IPS DF 6.9 (cell line): ENCODE measurements around the gene ATAD1.
"Not testable (repeated sequence)": the region's sequence is repeated elsewhere in the genome, so short reads cannot be mapped to it uniquely, and the experiment has no call there.

Experiments used
- DNase-seq: peaks from one replicate; pipeline ENCODE4 v3.0.0-alpha.2; 2013; ENCODE audit warnings: low read depth, low spot score
- H3K27ac ChIP-seq: one replicate; pipeline ENCODE4 v1.5.1; 2013; ENCODE audit warnings: low read length, control low read depth
- H3K27me3 ChIP-seq: 2 replicates; pipeline ENCODE4 v1.6.1; 2013; ENCODE audit warnings: mild to moderate bottlenecking, low read length; ENCODE audit not compliant: control insufficient read depth, insufficient read depth
- H3K36me3 ChIP-seq: 2 replicates; pipeline ENCODE4 v1.6.1; 2013; ENCODE audit warnings: low read length; ENCODE audit not compliant: control insufficient read depth, insufficient read depth
- H3K4me1 ChIP-seq: 2 replicates; pipeline ENCODE4 v1.6.1; 2013; ENCODE audit warnings: low read length; ENCODE audit not compliant: control insufficient read depth, insufficient read depth
- H3K4me3 ChIP-seq: 2 replicates; pipeline ENCODE4 v1.5.1; 2013; ENCODE audit warnings: mild to moderate bottlenecking, low read length
- H3K9me3 ChIP-seq: 2 replicates; pipeline ENCODE4 v1.6.1; 2013; ENCODE audit warnings: low read length, inconsistent platforms; ENCODE audit not compliant: control insufficient read depth, insufficient read depth
- WGBS: extraction: QIAGEN DNeasy Blood & Tissue Kit; methylation state at CpG from one replicate; pipeline ENCODE4 v1.1.7; 2013; ENCODE audit warnings: mixed read lengths, missing lambda C conversion rate; ENCODE audit not compliant: insufficient read length, insufficient coverage; 5-methylcytosine and 5-hydroxymethylcytosine counted together

Gene ATAD1

DNA sequence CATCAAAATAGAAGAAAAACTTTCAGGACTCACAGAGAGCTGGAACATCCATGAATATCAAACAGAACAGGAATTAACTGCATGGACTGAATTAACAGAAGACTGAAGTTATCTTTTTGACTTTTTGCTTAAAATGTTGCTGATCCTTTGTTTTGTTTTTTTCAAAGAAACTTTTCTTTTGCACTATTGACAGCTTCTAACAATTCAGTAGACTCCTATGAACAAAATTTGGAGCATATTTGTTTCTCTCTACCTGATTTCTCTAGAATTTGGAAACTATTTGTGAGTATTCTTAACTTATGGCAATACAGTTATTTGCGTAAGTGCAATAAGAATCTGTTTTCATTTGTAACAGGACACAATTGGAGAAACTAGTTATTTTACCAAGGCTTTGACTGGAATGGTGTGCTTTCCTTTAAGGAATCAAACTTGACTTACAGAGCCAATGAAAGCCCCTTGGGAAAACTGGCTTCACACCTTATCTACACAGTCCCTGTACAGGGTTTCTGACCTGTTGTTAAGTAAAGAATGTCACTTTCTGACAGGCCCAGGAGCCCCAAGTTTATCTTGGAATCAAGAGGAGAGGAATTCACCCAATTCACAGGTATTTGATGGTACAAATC, 16.1 kb downstream of the ATAD1 start:
- DNase-seq, H3K36me3 ChIP-seq, H3K27me3 ChIP-seq, H3K4me1 ChIP-seq, H3K27ac ChIP-seq, H3K9me3 ChIP-seq, H3K4me3 ChIP-seq: not testable (repeated sequence)
- no CpG with 5 or more reads among the region's 1 CpG for WGBS

DNA sequence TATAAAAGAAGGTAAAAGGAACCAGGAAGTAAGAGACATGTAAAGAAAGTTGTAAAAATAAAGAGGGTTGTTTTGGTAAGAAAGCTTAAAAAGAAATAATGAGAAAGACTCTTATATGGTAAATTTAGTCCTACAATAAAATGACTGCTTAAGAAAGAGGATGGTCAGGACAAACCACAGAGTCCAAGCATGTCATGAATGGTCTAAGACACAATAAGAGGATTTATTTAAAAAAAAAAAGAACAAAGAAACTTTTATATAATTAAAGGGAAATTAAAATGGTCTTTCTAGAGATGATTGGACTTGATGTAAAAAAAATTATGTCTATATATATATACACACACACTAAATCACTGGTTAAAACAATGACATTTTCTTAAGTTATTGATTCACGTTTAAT, 18.2 kb downstream of the ATAD1 start:
- Histone ChIP-seq H3K9me3 (peaks cover 2% of the 10 kb centered on the region; the same call in 1 of the 2 replicates), H3K27me3 (no peaks in the 10 kb centered on the region), H3K36me3 (peaks cover 2% of the 10 kb centered on the region; the same call in 1 of the 2 replicates), H3K4me1 (no peaks in the 10 kb centered on the region; the same call in 1 of the 2 replicates), H3K27ac (no peak overlapping the region), H3K4me3 (no peak overlapping the region)
- no peak for DNase-seq
- WGBS, result no CpG with 5 or more reads among the region's 1 CpG

DNA sequence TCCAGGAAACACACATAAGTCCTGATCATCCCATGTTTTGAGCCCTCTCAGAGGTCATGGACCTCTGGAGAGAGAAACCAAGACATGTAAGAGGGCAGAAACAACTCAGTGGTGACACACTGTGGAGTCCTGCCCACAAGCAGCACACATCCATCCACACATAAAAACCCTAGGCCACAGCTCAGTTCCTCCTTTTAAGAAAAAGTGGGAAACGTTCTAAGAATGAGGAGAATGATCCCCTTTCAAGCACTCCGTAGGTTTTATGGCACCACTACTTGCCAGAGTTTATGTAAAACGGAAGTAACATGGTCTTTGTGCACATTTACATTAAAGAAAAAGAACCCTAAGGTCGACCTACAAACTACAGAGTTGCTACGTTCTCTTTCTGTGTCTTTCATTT, 19.9 kb downstream of the ATAD1 start:
- Histone ChIP-seq H3K36me3 (no peaks in the 10 kb centered on the region; the same call in 1 of the 2 replicates), H3K27ac (no peak overlapping the region), H3K27me3 (no peaks in the 10 kb centered on the region), H3K9me3 (peaks cover 2% of the 10 kb centered on the region; the same call in 1 of the 2 replicates), H3K4me1 (peaks cover 2% of the 10 kb centered on the region; the same call in 1 of the 2 replicates), H3K4me3 (no peak overlapping the region)
- DNase-seq, result no peak
- WGBS, result no CpG with 5 or more reads among the region's 5 CpGs

DNA sequence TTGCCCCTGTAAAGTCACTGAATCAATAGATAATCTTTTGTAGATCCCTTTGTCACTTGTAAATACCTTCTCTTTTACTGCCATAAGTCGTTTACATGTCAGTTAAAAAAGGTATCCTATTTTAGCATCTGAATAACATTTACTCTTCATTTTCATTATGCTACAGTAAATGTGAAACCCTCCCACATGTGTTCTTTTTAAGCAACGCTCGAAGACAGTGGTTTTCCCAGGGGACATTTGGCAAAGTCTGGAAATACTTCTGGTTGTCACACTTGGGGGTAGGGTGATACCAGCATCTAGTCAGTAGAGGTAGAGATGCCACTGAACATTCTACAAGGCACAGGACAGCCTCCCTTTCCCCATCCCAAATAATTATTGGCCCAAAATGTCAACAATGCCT, 23.7 kb downstream of the ATAD1 start:
- DNase-seq, result no peak
- H3K27ac ChIP-seq, result no peak overlapping the region
- H3K36me3 ChIP-seq, result no peaks in the 10 kb centered on the region; the same call in 1 of the 2 replicates
- H3K4me3 ChIP-seq, result no peak overlapping the region
- WGBS, result no CpG with 5 or more reads among the region's 3 CpGs
- H3K4me1 ChIP-seq, result peaks cover 2% of the 10 kb centered on the region; the same call in 1 of the 2 replicates
- H3K9me3 ChIP-seq, result no peaks in the 10 kb centered on the region
- no peaks in the 10 kb centered on the region for H3K27me3 ChIP-seq

DNA sequence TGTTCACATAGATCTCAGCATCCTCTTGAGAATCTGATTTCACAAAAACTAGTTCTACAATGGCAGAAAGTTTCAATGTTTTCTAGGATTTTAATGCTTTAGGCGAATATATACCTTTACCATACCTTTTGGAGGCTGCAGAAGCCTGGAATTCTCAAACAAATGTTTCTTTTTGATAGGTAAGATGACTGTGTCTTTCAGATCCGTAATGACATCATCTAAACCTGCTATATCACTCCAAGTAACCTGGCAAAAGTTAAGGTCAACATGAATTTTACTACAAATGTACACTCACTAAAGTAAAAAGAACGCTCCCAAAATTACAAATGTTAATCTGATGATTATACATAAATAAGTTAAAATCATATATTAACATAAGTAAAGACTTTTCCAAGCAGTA, 27.8 kb downstream of the ATAD1 start:
- DNase-seq, result no peak
- no CpG with 5 or more reads among the region's 3 CpGs for WGBS
- no peaks in the 10 kb centered on the region for H3K36me3 ChIP-seq
- peaks cover 2% of the 10 kb centered on the region; the same call in 1 of the 2 replicates for H3K4me1 ChIP-seq
- H3K4me3 ChIP-seq, result no peak overlapping the region
- no peaks in the 10 kb centered on the region for H3K27me3 ChIP-seq
- H3K9me3 ChIP-seq, result no peaks in the 10 kb centered on the region
- no peak overlapping the region for H3K27ac ChIP-seq

DNA sequence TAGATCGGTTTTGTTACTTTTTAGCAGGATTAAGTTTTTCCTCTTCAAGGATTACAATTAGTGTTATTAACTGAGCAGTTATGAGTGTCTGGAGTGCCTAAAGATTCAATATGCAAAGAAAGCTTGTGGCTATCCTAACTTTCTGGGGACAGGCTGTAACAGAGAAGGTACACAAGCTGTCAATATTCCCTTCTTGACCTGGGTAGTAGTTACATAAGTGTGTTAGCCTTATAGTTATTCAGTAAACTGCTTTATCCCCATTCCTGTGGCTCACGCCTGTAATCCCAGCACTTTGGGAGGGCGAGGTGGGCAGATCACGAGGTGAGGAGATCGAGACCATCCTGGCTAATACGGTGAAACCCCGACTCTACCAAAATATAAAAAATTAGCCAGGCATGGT, 31.6 kb downstream of the ATAD1 start:
- no CpG with 5 or more reads among the region's 7 CpGs for WGBS
- Histone ChIP-seq H3K36me3 (no peaks in the 10 kb centered on the region; the same call in 1 of the 2 replicates), H3K27ac (no peak overlapping the region), H3K4me1 (no peaks in the 10 kb centered on the region), H3K27me3 (no peaks in the 10 kb centered on the region), H3K4me3 (no peak overlapping the region), H3K9me3 (no peaks in the 10 kb centered on the region)
- DNase-seq, result no peak

DNA sequence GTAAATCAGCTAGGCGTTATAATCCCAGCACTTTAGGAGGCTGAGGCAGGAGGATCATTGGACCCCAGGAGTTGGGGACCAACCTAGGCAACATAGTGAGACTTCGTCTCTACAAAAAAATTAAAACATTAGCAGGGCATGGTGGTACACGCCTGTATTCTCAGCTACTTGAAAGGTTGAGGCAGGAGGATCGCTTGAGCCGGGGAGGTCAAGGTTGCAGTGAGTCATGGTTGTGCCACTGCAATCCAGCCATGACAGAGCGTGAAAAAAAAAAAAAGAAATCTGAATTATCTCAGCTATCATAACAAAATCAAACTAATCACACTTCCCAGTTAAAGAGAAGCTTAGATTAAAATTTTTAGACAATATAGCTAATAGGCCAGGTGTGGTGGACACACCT, 35.3 kb downstream of the ATAD1 start:
- no peak overlapping the region for H3K4me3 ChIP-seq
- no peaks in the 10 kb centered on the region for H3K9me3 ChIP-seq
- no peak overlapping the region for H3K27ac ChIP-seq
- WGBS, result no CpG with 5 or more reads among the region's 6 CpGs
- H3K4me1 ChIP-seq, result no peaks in the 10 kb centered on the region
- no peak for DNase-seq
- H3K36me3 ChIP-seq, result no peaks in the 10 kb centered on the region; the same call in 1 of the 2 replicates
- H3K27me3 ChIP-seq, result no peaks in the 10 kb centered on the region

DNA sequence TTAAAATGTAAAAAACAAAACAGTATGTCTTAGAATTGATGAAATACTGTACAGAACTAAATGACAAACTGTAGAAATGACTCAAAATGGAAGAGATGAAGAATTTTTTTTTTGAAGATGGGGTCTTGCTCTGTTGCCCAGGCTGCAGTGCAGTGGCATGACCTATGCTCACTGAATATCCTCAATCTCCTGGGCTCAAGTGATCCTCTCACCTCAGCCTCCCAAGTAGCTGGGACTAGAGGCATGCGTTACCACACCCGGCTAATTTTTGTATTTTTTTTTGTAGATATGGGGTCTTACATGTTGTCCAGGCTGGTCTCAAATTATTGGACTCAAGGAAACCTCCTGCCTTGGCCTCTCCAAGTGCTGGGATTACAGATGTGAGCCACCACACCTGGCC, 36.5 kb downstream of the ATAD1 start:
- WGBS, result no CpG with 5 or more reads among the region's 2 CpGs
- Histone ChIP-seq H3K9me3 (no peaks in the 10 kb centered on the region), H3K4me3 (no peak overlapping the region), H3K27me3 (no peaks in the 10 kb centered on the region), H3K36me3 (no peaks in the 10 kb centered on the region; the same call in 1 of the 2 replicates), H3K27ac (no peak overlapping the region), H3K4me1 (no peaks in the 10 kb centered on the region)
- no peak for DNase-seq

DNA sequence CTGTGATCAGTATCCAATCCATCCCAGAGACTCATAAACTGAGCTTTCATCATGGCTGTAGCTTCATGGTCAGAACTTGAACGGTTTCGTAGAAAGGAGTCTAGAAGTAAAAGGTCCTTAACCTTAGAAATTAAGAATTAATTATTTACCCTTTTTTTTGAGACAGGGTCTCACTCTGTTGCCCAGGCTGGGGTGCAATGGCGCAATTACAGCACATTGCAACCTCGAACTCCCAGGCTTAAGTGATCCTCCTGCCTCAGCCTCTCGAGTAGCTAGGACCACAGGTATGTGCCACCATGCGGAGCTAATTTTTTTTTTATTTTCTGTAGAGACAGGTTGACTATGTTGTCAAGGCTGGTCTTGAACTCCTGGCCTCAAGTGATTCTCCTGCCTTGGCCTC, 41.7 kb downstream of the ATAD1 start:
- no peak for DNase-seq
- no peaks in the 10 kb centered on the region for H3K36me3 ChIP-seq
- WGBS, result no CpG with 5 or more reads among the region's 6 CpGs
- no peaks in the 10 kb centered on the region for H3K9me3 ChIP-seq
- no peaks in the 10 kb centered on the region; the same call in 1 of the 2 replicates for H3K4me1 ChIP-seq
- H3K27me3 ChIP-seq, result no peaks in the 10 kb centered on the region
- H3K27ac ChIP-seq, result no peak overlapping the region
- H3K4me3 ChIP-seq, result no peak overlapping the region

DNA sequence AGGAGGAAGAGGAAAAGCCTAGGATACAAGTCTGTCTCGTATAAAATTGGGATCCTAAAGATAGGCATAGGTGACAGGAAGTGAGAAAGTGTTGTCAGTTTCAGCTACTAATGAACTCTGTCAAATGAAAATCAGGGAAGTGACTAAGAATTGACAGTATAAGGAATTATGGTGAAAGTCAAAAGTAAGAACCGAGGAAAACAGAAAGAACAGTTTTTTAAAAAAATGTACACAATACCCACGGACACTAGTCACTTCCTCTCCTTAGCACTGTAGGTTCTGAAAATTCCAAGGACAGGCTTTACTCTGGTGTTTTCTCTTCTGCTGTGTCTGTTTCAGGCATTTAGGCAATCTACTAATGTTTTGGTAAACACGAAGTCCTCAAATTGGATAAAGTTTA, 42.3 kb downstream of the ATAD1 start:
- DNase-seq, result no peak
- H3K27ac ChIP-seq, result no peak overlapping the region
- H3K27me3 ChIP-seq, result no peaks in the 10 kb centered on the region
- no CpG with 5 or more reads among the region's 4 CpGs for WGBS
- H3K4me1 ChIP-seq, result no peaks in the 10 kb centered on the region; the same call in 1 of the 2 replicates
- H3K36me3 ChIP-seq, result no peaks in the 10 kb centered on the region
- H3K9me3 ChIP-seq, result no peaks in the 10 kb centered on the region
- no peak overlapping the region for H3K4me3 ChIP-seq
